ENCODE measurements around the gene MYL4. TPM values are rescaled to one million over a fixed set of nuclear protein-coding genes. Genes with fewer than 3 reads are reported as not detected.

MYL4 gene
- polyA plus RNA-seq, 10 donors: 923 to 1,786 (median 1,417) TPM

GRCh38 chr17:47188876-47189731 lies 20.0 kb upstream of the MYL4 start, which contains the start of gene CDC27:
TSS of gene CDC27 (minus strand) at chr17:47189295. CDS start at chr17:47189172, 123 bp downstream.
- DNase-seq: peak; percentile 99 to 100 (median 100)

DNA sequence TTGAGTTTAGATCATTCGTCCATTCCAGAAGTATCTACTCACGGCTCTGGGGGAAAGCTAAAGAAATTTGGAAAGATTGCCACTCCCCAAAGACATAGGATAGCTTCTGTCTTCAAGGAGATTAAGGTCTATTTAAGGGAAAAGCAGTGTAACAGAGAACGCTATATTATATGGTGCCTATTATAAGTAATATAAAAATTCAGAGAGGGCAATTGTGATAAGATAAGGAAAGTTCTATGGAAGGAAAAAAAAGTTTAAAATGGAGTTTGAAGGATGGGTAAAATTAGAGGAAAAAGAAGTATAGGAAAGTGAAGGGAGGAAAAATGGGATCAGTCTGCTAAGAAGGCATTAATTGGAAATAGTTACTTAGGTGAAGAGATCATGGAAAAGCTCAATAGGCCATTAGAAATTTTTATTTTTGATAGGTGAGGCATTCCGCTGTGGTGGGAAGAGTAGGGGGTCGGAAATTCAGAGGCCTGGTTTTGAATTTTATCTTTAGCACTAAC lies 19.4 kb upstream of the MYL4 start:
- DNase-seq: no peak

DNA sequence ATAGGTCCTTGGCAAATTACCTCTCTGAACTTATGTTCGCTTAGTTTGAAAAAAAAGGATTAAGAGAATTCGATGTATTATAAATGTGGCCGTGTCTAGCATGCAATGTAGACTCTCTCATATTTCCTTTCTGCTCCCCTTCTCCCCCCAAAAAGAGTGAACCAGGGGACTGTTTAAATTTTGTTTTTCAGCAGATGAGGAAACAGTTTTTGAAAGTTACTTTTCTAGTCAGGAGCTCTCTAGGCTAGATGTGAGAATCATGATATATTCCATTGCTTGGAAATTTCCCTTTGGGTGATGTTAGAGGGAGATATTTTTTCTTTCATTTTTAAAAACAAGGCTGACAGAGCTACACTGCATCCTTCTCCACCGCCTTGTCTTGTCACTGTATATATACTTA lies 18.9 kb upstream of the MYL4 start:
- no peak for DNase-seq

DNA sequence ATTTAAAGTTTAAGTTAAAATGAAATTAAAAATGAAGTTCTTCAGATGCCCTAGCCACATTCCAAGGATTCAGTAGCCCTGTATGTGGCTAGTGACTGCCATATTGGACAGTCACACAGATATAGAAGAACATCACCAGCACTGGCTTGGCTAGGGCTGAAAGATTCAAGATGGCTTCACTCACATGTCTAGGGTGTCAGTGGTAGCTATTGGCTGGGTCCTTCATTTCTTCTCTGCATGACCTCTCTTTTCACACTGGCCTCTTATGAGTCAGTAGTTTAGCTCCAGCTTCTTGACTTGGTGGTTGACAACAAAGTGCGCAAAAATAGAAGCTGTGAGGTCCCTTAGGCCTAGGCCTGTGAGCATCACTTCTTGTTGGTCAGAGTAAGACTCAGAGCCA lies 18.4 kb upstream of the MYL4 start:
- DNase-seq: no peak

DNA sequence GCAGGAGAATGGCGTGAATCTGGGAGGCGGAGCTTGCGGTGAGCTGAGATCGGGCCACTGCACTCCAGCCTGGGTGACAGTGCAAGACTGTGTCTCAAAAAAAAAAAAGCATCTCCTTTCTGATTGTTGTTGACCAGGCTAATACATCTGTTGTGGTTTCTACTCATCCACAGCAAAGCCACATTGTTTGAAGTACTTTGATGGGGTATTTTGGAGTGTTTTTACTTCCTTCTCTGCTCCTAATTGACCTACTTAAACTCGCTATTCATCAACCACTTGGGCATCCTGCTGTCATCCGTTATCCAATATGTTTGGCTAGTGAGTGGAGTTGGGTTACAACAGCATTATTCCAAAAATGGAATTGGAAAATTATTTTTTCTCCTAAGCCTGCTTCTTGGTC lies 16.6 kb upstream of the MYL4 start:
- DNase-seq: no peak

DNA sequence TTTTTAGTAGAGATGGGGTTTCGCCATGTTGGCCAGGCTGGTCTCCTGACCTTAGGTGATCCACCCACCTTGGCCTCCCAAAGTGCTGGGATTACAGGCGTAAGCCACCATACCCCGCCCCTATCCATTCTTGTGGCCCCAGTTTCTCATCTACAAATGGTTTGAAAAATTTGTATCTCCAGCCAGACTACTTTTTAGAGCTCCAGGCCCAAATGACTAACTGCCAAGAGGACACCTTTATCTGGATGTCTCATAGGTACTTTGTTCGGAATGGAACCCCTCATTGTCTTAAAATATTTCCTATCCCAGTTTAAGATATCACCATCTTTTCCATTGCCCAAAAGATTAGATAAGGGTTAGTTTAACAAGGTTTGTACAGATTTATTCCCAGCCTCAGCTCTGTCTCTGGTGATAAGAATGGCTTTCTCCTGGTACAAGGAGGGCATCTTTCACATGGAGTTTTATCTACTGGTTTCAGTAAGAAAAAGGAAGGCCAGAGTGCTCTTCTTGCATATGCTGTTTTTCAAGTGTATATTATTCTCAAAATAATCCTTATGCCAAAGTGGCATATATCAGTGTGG lies 15.1 kb upstream of the MYL4 start:
- no peak for DNase-seq

GRCh38 chr17:47197821-47198220 lies 11.3 kb upstream of the MYL4 start:
- peak in 2 of 3 donors; percentile 28 to 39 for DNase-seq

DNA sequence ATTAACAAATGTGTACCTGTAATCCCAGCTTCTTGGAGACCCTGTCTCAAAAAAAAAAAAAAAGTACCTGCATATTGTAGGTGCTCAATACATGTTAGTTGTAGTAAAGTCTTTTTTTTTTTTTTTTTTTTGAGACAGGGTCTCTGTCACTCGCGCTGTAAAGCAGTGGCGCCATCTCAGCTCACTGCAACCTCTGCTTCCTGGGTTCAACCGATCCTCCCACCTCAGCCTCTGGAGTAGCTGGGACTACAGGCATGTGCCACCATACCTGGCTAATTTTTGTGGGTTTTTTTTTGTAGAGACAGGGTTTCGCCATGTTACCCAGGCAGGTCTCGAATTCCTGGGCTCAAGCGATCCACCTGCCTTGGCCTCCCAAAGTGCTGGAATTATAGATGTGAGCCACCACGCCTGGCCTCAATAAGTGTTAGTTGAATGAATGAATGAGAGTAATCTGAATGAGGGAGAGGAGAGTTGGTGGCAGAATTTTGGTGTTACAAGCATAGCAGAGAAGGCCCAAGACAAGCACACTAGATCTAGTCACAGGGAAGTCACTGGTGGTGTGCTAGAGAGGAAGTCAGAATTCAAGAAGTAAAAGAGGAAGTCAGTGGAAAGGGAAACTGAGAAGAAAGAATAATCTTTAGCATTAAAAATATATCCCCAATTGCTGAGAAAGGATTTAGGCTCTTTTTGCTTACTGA lies 9.4 kb upstream of the MYL4 start:
- DNase-seq: no peak

DNA sequence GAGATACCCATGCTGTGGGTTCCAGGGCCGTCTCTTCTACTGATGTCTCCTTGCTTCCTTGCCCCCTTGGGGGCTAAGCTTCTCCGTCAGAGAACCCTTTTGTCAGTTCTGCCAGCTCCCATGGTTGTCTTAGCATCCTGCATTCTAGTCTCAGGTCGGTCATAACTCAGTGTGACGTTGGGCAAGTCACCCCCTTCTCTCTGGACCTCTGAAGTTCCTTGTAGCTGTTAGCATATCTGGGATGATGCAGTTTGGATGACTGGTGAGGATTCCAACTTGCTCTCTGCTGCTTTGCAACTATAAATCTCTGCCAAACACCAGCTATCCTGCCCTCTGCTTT lies 8.9 kb upstream of the MYL4 start:
- no peak for DNase-seq

DNA sequence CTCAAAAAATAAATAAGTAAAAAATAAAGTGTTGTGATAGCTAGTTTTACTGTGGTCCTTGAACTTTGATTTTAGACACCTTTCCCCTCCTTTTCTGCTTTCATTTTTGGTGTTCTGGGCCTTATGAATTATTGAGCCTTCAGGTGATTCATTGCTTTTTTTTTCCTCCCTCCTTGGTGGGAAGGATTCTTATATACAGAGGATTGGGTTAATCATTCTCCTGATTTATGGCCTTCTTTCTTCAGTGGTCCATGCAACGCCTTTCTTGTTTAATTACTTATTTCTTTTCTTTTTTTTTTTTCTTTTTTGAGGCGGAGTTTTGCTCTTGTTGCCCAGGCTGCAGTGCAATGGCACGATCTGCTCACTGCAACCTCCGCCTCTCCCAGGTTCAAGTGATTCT lies 8.0 kb upstream of the MYL4 start:
- DNase-seq: no peak

- DNase-seq: no peak
These were observed 5.0 kb upstream of the MYL4 start for GRCh38 chr17:47203984-47204721.

- peak in 2 of 3 donors; percentile 25 to 54 for DNase-seq
These were observed 4.3 kb upstream of the MYL4 start for GRCh38 chr17:47204722-47205418.

GRCh38 chr17:47205419-47205963 lies 3.7 kb upstream of the MYL4 start:
- peak; percentile 35 to 78 (median 51) for DNase-seq

DNA sequence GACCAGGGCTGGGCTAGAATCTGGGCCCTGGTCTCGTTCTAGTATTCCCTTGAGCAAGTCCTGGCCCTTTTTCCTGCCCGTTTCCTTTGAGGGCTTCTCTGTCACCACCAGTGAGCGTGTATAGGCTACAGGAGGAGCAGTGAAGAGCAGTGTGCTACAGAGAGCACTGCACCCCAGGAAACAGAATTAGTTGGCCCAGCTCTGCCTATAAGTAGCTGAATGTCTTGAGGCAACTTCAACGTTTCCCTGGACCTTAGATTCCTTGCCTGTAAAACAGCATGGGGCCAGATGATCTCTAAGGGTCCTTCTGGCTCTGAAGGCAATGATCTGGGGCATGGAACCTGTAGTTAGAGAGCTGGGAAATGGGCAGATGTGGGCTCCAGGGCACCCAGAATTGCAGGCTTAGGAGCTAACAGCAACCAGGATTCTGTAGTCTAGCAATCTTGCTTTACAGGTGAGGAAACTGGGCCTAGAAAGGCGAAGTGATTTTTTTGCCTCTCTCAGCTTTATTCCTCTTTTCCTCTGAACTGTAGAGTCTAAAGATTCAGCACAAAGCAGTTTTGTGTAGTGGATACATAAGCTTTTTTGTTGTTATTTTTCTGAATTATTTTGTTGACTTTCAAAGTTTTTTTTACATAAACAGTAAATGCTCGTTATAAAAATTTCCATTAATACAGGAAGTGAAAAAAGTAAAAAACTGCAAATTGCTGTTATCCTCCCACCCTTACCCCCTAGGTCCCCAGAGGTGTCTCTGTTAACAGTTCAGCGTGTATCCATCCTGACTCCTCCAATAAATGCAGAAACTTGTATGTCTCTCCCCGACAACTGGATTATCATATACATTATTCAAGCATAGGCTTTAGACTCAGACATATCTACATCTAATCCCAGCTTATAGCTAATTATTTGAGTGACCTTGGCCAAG lies 1.7 kb upstream of the MYL4 start:
- no peak for DNase-seq

DNA sequence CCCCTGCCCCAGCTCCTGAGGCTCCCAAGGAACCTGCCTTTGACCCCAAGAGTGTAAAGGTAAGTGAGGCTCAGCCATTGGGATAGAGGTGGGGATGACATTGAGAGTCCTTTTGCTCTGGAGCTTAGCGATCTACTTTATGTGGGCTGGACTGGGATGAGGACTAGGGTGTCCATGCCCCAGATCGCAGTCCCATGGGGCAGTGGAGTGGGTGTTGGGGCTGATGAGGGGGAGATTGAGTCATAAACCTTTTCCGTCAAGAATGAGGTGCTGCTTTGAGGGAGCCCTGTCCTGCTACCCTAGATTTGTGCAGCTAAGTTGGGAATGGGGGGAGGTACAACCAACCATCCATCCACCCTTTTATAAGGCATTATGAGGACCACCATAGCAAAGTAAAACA lies 351 bp downstream of the MYL4 start:
- DNase-seq: no peak

GRCh38 chr17:47210105-47210504 lies 957 bp downstream of the MYL4 start:
- peak; percentile 38 to 52 (median 46) for DNase-seq

DNA sequence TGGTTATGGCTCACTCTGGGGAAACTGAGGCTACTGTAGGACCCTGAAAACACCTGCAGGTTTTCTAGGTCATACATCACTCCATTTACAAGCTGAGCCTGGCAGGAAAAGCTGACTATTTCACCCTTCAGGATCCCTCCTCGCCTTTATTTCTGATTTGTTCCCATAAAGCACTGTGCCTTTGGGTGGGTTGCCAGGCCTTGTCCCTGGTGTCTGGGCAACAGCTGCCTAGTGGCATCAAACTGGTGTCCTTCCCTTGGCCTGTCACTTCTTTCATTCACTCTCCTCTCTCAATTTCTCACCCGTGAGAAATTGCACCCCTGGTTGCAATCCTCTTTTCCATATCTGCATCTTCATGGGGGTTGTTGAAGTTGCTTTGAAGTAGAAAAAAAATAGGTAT lies 1.6 kb downstream of the MYL4 start:
- no peak for DNase-seq

DNA sequence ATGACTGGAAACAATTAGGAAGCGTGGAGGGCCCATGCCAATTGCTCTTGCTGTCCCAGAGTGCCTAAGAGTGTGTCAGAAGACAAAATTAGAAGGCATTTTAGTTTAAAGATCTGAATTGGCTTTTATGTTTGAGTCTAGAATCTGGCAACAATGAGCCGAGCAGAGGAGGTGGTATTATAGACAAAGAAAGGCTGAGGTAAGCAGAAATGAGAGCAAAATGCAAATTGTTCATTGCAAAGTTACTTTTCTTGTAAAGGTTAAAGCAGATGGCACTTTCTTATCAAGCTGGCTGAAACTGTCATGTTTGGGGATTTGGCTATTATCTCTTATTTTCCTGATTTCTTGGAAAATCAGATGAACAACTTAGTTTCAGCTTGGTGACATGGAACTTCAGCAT lies 3.3 kb downstream of the MYL4 start:
- DNase-seq: no peak

GRCh38 chr17:47213540-47213939 lies 4.4 kb downstream of the MYL4 start:
- DNase-seq: no peak

GRCh38 chr17:47214931-47215330 lies 5.8 kb downstream of the MYL4 start:
- no peak for DNase-seq

Measured in muscle of back (tissue), 11 donors.